Eye (tissue), 1 donor: ENCODE data around the gene IQGAP1.
"Not testable (repeated sequence)": the region's sequence is repeated elsewhere in the genome, so short reads cannot be mapped to it uniquely, and the experiment has no call there.

ENCODE experiments used
- DNase-seq: peaks from one replicate; pipeline ENCODE4 v3.0.0-alpha.2; 2015

Gene IQGAP1

GRCh38 chr15:90410316-90410715, 22.3 kb downstream of the IQGAP1 start:
- DNase-seq: not testable (repeated sequence)

GRCh38 chr15:90411176-90411575, 23.1 kb downstream of the IQGAP1 start:
- DNase-seq: no peak

GRCh38 chr15:90412356-90413194, 24.5 kb downstream of the IQGAP1 start:
- no peak for DNase-seq

- DNase-seq: no peak
Observed at GRCh38 chr15:90413411-90414379, 25.7 kb downstream of the IQGAP1 start.

GRCh38 chr15:90414408-90415028, 26.5 kb downstream of the IQGAP1 start:
- DNase-seq: no peak

- DNase-seq: not testable (repeated sequence)
Observed at GRCh38 chr15:90416052-90416451, 28.0 kb downstream of the IQGAP1 start.

GRCh38 chr15:90418627-90419026, 30.6 kb downstream of the IQGAP1 start:
- no peak for DNase-seq

GRCh38 chr15:90419206-90419605, 31.2 kb downstream of the IQGAP1 start:
- DNase-seq: no peak

- no peak for DNase-seq
Observed at GRCh38 chr15:90419738-90420406, 31.8 kb downstream of the IQGAP1 start.

- DNase-seq: no peak
Observed at GRCh38 chr15:90420451-90420850, 32.4 kb downstream of the IQGAP1 start.

GRCh38 chr15:90421527-90421926, 33.5 kb downstream of the IQGAP1 start:
- DNase-seq: no peak

GRCh38 chr15:90422043-90422442, 34.0 kb downstream of the IQGAP1 start:
- no peak for DNase-seq

- DNase-seq: no peak
Observed at GRCh38 chr15:90422936-90423335, 34.9 kb downstream of the IQGAP1 start.

GRCh38 chr15:90423801-90424319, 35.8 kb downstream of the IQGAP1 start:
- no peak for DNase-seq

GRCh38 chr15:90425726-90426346, 37.8 kb downstream of the IQGAP1 start:
- DNase-seq: no peak

GRCh38 chr15:90427185-90427584, 39.1 kb downstream of the IQGAP1 start:
- DNase-seq: no peak

GRCh38 chr15:90432253-90432652, 44.2 kb downstream of the IQGAP1 start:
- DNase-seq: no peak

GRCh38 chr15:90435652-90436337, 47.8 kb downstream of the IQGAP1 start:
- DNase-seq: no peak

- DNase-seq: no peak
Observed at GRCh38 chr15:90436952-90437351, 48.9 kb downstream of the IQGAP1 start.

- no peak for DNase-seq
Observed at GRCh38 chr15:90437516-90437915, 49.5 kb downstream of the IQGAP1 start.

- DNase-seq: no peak
Observed at GRCh38 chr15:90439946-90440345, 51.9 kb downstream of the IQGAP1 start.
